HepG2 (cell line): ENCODE results near the gene DIPK1A. TPM values are rescaled to one million over a fixed set of nuclear protein-coding genes. Genes with fewer than 3 reads are reported as not detected.
"Not testable (repeated sequence)": the region's sequence is repeated elsewhere in the genome, so short reads cannot be mapped to it uniquely, and the experiment has no call there.

Source experiments
- ATAC-seq: fragments of 200-7000 bp; cut with Tn5 transposase; 3 replicates; pipeline ENCODE4 v1.9.1; 2020; ENCODE audit warnings: mild to moderate bottlenecking, moderate library complexity
- BruUV-seq: library from RNA; stranded (reverse); fragments of 400-500 nt; replicated peaks from 2 replicates; lab custom pipeline; 2021; lab: Mats Ljungman, UMichigan
- CTCF ChIA-PET: fragments of 300-600 bp; formaldehyde crosslinking; extraction: SDS; loops from one replicate; lab custom pipeline; 2021; ENCODE audit warnings: low total read pairs, inconsistent platforms, low intra/inter-chr PET ratio; lab: Yijun Ruan, JAX
- POLR2A ChIA-PET: fragments of 350-600 bp; sonication (Branson Sonifier 250); formaldehyde crosslinking; loops from one replicate; lab custom pipeline; 2020; ENCODE audit warnings: antibody characterized with exemption, inconsistent platforms; lab: Yijun Ruan, JAX
- DNase-seq: peaks from one replicate; pipeline ENCODE4 v3.0.0-alpha.2; 2015; ENCODE audit warnings: low spot score
- FAIRE-seq: peaks from 3 replicates; lab custom pipeline; 2011; peaks lifted over from hg19 to GRCh38; lab: Jason Lieb, UNC
- H2AFZ ChIP-seq: one replicate; pipeline ENCODE4 v1.6.1; 2011; ENCODE audit warnings: low read length, inconsistent platforms
- H3K27ac ChIP-seq: fragments of 300-600 bp; 3 replicates; pipeline ENCODE4 v1.8.0; 2011; ENCODE audit warnings: mixed run types, mild to moderate bottlenecking, mixed read lengths, low read length, inconsistent platforms; ENCODE audit not compliant: insufficient read depth; ENCODE audit errors: extremely low read length
- H3K27me3 ChIP-seq, 2 experiments: fragments of 200-600 bp in 1 of 2; 2 replicates in 1 of 2; 3 replicates in 1 of 2; pipeline versions ENCODE4 v1.6.0 to v1.8.0; 2011; ENCODE audit warnings: low read length in 2 of 2, mild to moderate bottlenecking in 2 of 2, moderate library complexity in 2 of 2, inconsistent platforms in 1 of 2; ENCODE audit not compliant: insufficient read depth in 2 of 2, control insufficient read depth in 1 of 2
- H3K36me3 ChIP-seq, 2 experiments: fragments of 200-600 bp in 1 of 2; replicated peaks in 1 of 2; 2 replicates in 1 of 2; 3 replicates in 1 of 2; pipeline versions ENCODE4 v1.5.1 to v1.8.0; 2011; ENCODE audit warnings: low read length in 2 of 2, inconsistent platforms in 1 of 2; ENCODE audit not compliant: insufficient read depth in 2 of 2, control insufficient read depth in 1 of 2
- H3K4me1 ChIP-seq: 2 replicates; pipeline ENCODE4 v1.5.1; 2012; ENCODE audit warnings: low read length, inconsistent platforms; ENCODE audit not compliant: insufficient read depth
- H3K4me2 ChIP-seq: 2 replicates; pipeline ENCODE4 v1.6.0; 2011; ENCODE audit warnings: low read depth, low read length, inconsistent platforms
- H3K4me3 ChIP-seq, 3 experiments: fragments of 200-600 bp in 1 of 3; sonication (generic), shearing (Covaris generic) in 1 of 3; replicated peaks in 1 of 3; 2 replicates each; pipeline ENCODE4 v1.5.1; 2011 to 2016; ENCODE audit warnings: low read length in 3 of 3, inconsistent platforms in 2 of 3, low read depth in 2 of 3, mild to moderate bottlenecking in 2 of 3, control low read depth in 1 of 3, mixed read lengths in 1 of 3; ENCODE audit not compliant: insufficient read depth in 1 of 3
- H3K79me2 ChIP-seq: one replicate; pipeline ENCODE4 v1.6.1; 2011; ENCODE audit warnings: low read length, inconsistent platforms; ENCODE audit not compliant: insufficient read depth
- H3K9ac ChIP-seq: 2 replicates; pipeline ENCODE4 v1.6.0; 2011; ENCODE audit warnings: mild to moderate bottlenecking, low read depth, low read length, inconsistent platforms; ENCODE audit not compliant: insufficient read depth
- H3K9me3 ChIP-seq: 2 replicates; pipeline ENCODE4 v1.5.1; 2012; ENCODE audit warnings: mild to moderate bottlenecking, low read length
- H4K20me1 ChIP-seq: 2 replicates; pipeline ENCODE4 v1.6.0; 2011; ENCODE audit warnings: inconsistent platforms, mild to moderate bottlenecking, low read length, moderate library complexity; ENCODE audit not compliant: insufficient read depth
- ZFP37 ChIP-seq: sonication (generic); formaldehyde crosslinking; IDR thresholded peaks from 2 replicates; pipeline ENCODE4 v1.4.0; 2020; ENCODE audit warnings: missing genetic modification reagents, borderline replicate concordance
- ZNF317 ChIP-seq: sonication (generic); formaldehyde crosslinking; IDR thresholded peaks from 2 replicates; pipeline ENCODE4 v1.5.0; 2020; ENCODE audit warnings: mild to moderate bottlenecking, missing genetic modification reagents
- WGBS: methylation state at CpG from one replicate; pipeline ENCODE4 v1.1.6; 2017; ENCODE audit warnings: low lambda C conversion rate; 5-methylcytosine and 5-hydroxymethylcytosine counted together
- in situ Hi-C: cut with HindIII; loops from 2 replicates; pipeline ENCODE4 v1.10.0; 2017; ENCODE audit warnings: low pct_unique_long_range_greater_than_20kb; ENCODE audit not compliant: extremely low pct_ligation_motif_present
- intact Hi-C: fragments of 100-400 bp; cut with micrococcal nuclease; formaldehyde crosslinking; loops from one replicate; pipeline ENCODE4 v1.10.0; 2022; ENCODE audit not compliant: unreplicated experiment
- polyA plus RNA-seq, 8 experiments: library from polyadenylated mRNA; depleted of rRNA in 3 of 8; stranded (reverse) in 7 of 8; unstranded in 1 of 8; fragments of >200 nt; fragmentation: Illumina TruSeq in 4 of 8; extraction: Trizol in 4 of 8; gene quantifications; 2 replicates each; pipeline versions ENCODE4 v1.2.1 to v1.2.3, GENCODE V29; 2011 to 2016; ENCODE audit warnings: low read depth in 4 of 8, missing spikeins in 1 of 8, mixed read lengths in 1 of 8; ENCODE audit not compliant: insufficient read depth in 1 of 8
- total RNA-seq, 5 experiments: library from RNA; depleted of rRNA; stranded (reverse); fragments of >200 nt; fragmentation: Illumina TruSeq; extraction: Trizol; gene quantifications; 2 replicates each; pipeline ENCODE4 v1.2.3, GENCODE V29; 2016; ENCODE audit warnings: low read depth in 1 of 5
- TF ChIP-seq, protein P1 (sequence below): sonication (generic); formaldehyde crosslinking; IDR thresholded peaks from 2 replicates; pipeline ENCODE4 v1.5.0; 2020; ENCODE audit warnings: missing genetic modification reagents

The DIPK1A gene
- total and polyA plus RNA-seq, 2 of the 13 experiments (the other 11 are each of a cell fraction or from before 2014, with no cell fraction given): 8.4 TPM

DNA sequence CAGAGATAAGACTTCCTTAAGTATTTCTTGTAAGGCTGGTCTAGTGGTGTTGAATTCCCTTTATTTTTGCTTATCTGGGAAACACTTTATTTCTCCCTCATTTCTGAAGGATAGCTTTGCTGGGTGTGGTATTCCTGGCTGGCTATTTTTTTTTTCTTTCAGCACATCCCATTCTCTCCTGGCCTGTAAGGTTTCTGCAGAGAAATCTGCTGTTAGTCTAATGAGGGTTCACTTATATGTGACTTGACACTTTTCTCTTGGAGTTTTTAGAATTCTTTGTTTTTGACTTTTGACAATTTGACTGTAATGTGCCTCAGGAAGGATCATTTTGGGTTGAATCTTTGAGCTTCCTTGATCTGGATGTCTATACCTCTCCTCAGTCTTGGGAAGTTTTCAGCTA lies 61.5 kb downstream of the DIPK1A start:
- no peak overlapping the region for H3K27ac ChIP-seq
- ChIA-PET POLR2A (no interaction called here), CTCF (no interaction called here)
- peaks cover 10% of the 10 kb centered on the region for H3K4me1 ChIP-seq
- no peaks in the 10 kb centered on the region for H3K27me3 ChIP-seq
- H4K20me1 ChIP-seq: no peaks in the 10 kb centered on the region
- in situ Hi-C loops: no loop called here
- no peaks in the 10 kb centered on the region for H3K79me2 ChIP-seq
- no peaks in the 10 kb centered on the region for H3K36me3 ChIP-seq
- intact Hi-C loops: loop anchor here (5.0 kb wide), 1 partner anchor 58 kb away; no protein-coding TSS in a partner anchor
- H3K4me2 ChIP-seq: no peak overlapping the region
- no peak overlapping the region for H3K9ac ChIP-seq
- no peak for FAIRE-seq
- no peak for ATAC-seq
- TF ChIP-seq ZNF317 (CRISPR knock-in tag) (peak; percentile 76), ZFP37 (CRISPR knock-in tag) (no peak)
- TF ChIP-seq, protein P1, sequence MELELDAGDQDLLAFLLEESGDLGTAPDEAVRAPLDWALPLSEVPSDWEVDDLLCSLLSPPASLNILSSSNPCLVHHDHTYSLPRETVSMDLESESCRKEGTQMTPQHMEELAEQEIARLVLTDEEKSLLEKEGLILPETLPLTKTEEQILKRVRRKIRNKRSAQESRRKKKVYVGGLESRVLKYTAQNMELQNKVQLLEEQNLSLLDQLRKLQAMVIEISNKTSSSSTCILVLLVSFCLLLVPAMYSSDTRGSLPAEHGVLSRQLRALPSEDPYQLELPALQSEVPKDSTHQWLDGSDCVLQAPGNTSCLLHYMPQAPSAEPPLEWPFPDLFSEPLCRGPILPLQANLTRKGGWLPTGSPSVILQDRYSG (CRISPR knock-in tag): no peak
- no peak for DNase-seq
- no TSS peak for BruUV-seq
- no peak overlapping the region for H2AFZ ChIP-seq
- H3K9me3 ChIP-seq: no peaks in the 10 kb centered on the region
- no peak overlapping the region for H3K4me3 ChIP-seq

DNA sequence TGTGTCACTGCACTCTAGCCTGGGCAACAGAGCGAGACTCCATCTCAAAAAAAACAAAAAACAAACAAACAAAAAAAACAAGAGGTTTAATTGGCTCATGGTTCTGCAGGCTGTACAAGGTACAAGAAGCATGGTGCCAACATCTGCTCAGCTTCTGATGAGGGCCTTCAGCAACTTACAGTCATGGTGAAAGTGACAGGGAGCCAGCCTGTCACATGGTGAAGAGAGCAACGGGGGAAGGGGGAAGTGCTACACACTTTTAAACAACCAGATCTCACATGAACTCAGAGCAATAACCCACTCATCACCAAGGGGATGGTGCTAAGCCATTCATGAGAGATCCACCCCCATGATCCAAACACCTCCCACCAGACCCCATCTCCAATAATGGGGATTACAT lies 63.2 kb downstream of the DIPK1A start:
- H4K20me1 ChIP-seq, FAIRE-seq, H3K36me3 ChIP-seq, H3K27me3 ChIP-seq, H3K79me2 ChIP-seq, H3K9me3 ChIP-seq, H3K4me2 ChIP-seq, H3K9ac ChIP-seq, H3K27ac ChIP-seq, POLR2A ChIA-PET, H2AFZ ChIP-seq, BruUV-seq, ATAC-seq, in situ Hi-C loops, DNase-seq, H3K4me3 ChIP-seq, intact Hi-C loops, CTCF ChIA-PET, H3K4me1 ChIP-seq: not testable (repeated sequence)
- WGBS: 94% methylated on average over 2 of the region's 2 CpGs
